Vagina (tissue), 2 donors: Measurements from ENCODE around the gene FAM20A.

Experiments
- CTCF ChIP-seq, 3 experiments: fragments of 450-650 bp in 2 of 3; fragments of 200-600 bp in 1 of 3; sonication (generic) in 1 of 3; IDR thresholded peaks; one replicate each; pipeline ENCODE4 v1.5.1; 2017 to 2019; ENCODE audit warnings: antibody characterized with exemption in 3 of 3, mild to moderate bottlenecking in 2 of 3, moderate library complexity in 2 of 3
- POLR2A ChIP-seq, 2 donors: fragments of 450-650 bp; IDR thresholded peaks; one replicate each; pipeline ENCODE4 v1.6.1; 2017; ENCODE audit warnings: antibody characterized with exemption in 2 of 2, mild to moderate bottlenecking in 2 of 2, moderate library complexity in 2 of 2
- POLR2AphosphoS5 ChIP-seq, 2 donors: sonication (generic); formaldehyde crosslinking; IDR thresholded peaks; one replicate each; pipeline ENCODE4 v1.9.0; 2017; ENCODE audit warnings: antibody characterized with exemption in 2 of 2, mild to moderate bottlenecking in 2 of 2, low read depth in 1 of 2; ENCODE audit not compliant: insufficient read depth in 1 of 2

GRCh38 chr17:68640242-68640989 is 39.2 kb upstream of the FAM20A start:
- TF ChIP-seq CTCF (IDR thresholded peaks at IDR 0.05) (no peak), POLR2A (IDR thresholded peaks at IDR 0.05) (no peak), POLR2AphosphoS5 (IDR thresholded peaks at IDR 0.05; ENCODE audit: insufficient read depth in 1 of 2, low read depth in 1 of 2) (no peak)
